Memory B cell (primary cell): ENCODE data around the gene ITIH3.
"Not testable (repeated sequence)": the region's sequence is repeated elsewhere in the genome, so short reads cannot be mapped to it uniquely, and the experiment has no call there.

Experiments
- ATAC-seq: fragments of 150-1000 bp; cut with Tn5 transposase; 2 replicates; pipeline ENCODE4 v1.10.0; 2021; ENCODE audit warnings: low read depth, mild to moderate bottlenecking, moderate library complexity
- DNase-seq, 2 donors: peaks; one replicate each; pipeline ENCODE4 v3.0.0; 2022; ENCODE audit warnings: low spot score in 2 of 2
- H3K27ac Mint-ChIP-seq: one replicate; pipeline ENCODE4 v1.8.0; 2022; ENCODE audit warnings: mild to moderate bottlenecking, moderate library complexity, mixed read lengths
- H3K27me3 Mint-ChIP-seq: one replicate; pipeline ENCODE4 v1.8.0; 2022; ENCODE audit warnings: mixed read lengths
- H3K36me3 Mint-ChIP-seq: one replicate; pipeline ENCODE4 v1.8.0; 2022; ENCODE audit warnings: mild to moderate bottlenecking, mixed read lengths
- H3K4me1 Mint-ChIP-seq: one replicate; pipeline ENCODE4 v1.8.0; 2022; ENCODE audit warnings: mixed read lengths
- H3K4me3 Mint-ChIP-seq: one replicate; pipeline ENCODE4 v1.8.0; 2022; ENCODE audit warnings: mild to moderate bottlenecking, moderate library complexity, mixed read lengths
- H3K9me3 Mint-ChIP-seq: one replicate; pipeline ENCODE4 v1.8.0; 2022; ENCODE audit warnings: mixed read lengths

The ITIH3 gene

DNA sequence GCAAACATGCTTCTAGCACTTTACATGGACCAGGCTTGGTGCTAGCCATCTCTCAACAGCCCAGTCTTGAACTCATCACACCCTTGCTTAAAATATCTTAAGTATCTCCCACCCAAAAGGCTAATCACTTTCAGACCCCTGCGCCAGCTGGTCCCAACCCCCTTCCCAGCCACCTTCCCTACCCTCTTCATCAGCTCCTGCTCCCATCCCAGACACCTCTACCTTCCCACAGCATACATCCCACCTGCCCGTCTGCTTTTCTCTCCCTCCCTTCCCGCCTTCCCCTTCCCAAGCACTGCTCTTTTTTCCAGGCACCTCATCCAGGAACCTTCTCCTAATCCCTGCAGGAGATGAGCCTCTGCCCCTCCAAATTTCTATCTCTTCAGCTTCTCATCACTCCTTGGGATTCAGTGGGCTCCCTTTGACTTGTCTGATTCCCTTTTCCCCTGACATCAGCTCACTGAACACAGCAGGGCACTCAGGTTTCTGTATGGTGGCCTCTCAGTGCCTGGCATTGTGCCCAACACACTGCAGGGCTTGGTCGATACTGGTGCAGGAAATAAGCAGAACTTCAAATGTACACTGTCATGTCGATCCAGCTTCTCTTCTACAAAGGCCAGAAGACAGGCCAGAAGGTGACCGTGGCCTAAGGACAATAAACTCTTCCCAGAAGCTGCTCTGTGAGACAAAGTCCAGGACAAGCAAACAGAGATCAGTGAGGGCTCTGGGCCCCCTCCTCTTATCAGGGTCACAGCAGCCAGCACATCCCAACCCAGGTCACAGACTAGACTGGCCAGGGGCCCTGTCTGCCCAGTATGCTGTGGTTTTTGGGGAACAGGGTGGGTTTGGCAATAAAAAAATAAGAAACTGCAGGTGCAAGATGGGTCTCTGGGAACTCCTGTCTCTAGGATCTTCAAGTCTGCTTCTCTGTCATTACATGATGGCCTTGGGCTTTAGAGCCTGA, 19.4 kb upstream of the ITIH3 start:
- ATAC-seq (no peak), DNase-seq (no peak)
- peak overlapping the region; percentile 3 for H3K27ac Mint-ChIP-seq
- H3K9me3 Mint-ChIP-seq, result no peaks in the 10 kb centered on the region
- H3K27me3 Mint-ChIP-seq, result no peaks in the 10 kb centered on the region
- no peaks in the 10 kb centered on the region for H3K36me3 Mint-ChIP-seq
- no peak overlapping the region for H3K4me3 Mint-ChIP-seq
- peaks cover 12% of the 10 kb centered on the region for H3K4me1 Mint-ChIP-seq

GRCh38 chr3:52775877-52776276, 18.7 kb upstream of the ITIH3 start:
- H3K4me3 Mint-ChIP-seq, result no peak overlapping the region
- H3K27ac Mint-ChIP-seq, result peak overlapping the region; percentile 82
- ATAC-seq (no peak), DNase-seq (no peak)
- peaks cover 12% of the 10 kb centered on the region for H3K4me1 Mint-ChIP-seq
- H3K36me3 Mint-ChIP-seq, result no peaks in the 10 kb centered on the region
- H3K9me3 Mint-ChIP-seq, result no peaks in the 10 kb centered on the region
- no peaks in the 10 kb centered on the region for H3K27me3 Mint-ChIP-seq

DNA sequence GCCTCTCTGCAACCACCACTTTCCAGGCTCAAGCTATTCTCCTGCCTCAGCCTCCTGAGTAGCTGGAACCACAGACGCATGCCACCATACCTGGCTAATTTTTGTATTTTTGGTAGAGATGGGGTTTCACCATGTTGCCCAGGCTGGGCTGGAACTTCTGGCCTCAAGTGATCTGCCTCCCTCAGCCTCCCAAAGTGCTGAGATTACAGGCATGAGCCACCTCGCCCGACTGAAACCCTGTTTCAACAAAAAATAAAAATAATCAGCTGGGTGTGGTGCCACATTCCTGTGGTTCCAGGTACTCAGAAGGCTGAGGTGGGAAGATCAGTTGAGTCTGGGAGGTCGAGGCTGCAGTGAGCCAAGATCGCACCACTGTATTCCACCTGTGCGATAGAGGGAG, 18.1 kb upstream of the ITIH3 start:
- ATAC-seq, H3K4me3 Mint-ChIP-seq, DNase-seq, H3K27me3 Mint-ChIP-seq, H3K36me3 Mint-ChIP-seq, H3K9me3 Mint-ChIP-seq: not testable (repeated sequence)
- H3K27ac Mint-ChIP-seq, result peak overlapping the region; percentile 82
- peaks cover 12% of the 10 kb centered on the region for H3K4me1 Mint-ChIP-seq

GRCh38 chr3:52777127-52777958, 17.3 kb upstream of the ITIH3 start, which contains the start of gene ITIH1:
ITIH1 (plus strand) TSS chr3:52777599; CDS start chr3:52777616, 17 bp downstream.
- H3K4me3 Mint-ChIP-seq, result no peak within 1 kb of the TSS
- DNase-seq (peak in 1 of 2 donors; percentile 16), ATAC-seq (no peak)
- H3K36me3 Mint-ChIP-seq, result no peaks in the 10 kb centered on the region
- H3K9me3 Mint-ChIP-seq, result no peaks in the 10 kb centered on the region
- H3K27me3 Mint-ChIP-seq, result no peaks in the 10 kb centered on the region
- H3K27ac Mint-ChIP-seq, result peak within 1 kb of the TSS; percentile 99
- peaks cover 12% of the 10 kb centered on the region for H3K4me1 Mint-ChIP-seq

DNA sequence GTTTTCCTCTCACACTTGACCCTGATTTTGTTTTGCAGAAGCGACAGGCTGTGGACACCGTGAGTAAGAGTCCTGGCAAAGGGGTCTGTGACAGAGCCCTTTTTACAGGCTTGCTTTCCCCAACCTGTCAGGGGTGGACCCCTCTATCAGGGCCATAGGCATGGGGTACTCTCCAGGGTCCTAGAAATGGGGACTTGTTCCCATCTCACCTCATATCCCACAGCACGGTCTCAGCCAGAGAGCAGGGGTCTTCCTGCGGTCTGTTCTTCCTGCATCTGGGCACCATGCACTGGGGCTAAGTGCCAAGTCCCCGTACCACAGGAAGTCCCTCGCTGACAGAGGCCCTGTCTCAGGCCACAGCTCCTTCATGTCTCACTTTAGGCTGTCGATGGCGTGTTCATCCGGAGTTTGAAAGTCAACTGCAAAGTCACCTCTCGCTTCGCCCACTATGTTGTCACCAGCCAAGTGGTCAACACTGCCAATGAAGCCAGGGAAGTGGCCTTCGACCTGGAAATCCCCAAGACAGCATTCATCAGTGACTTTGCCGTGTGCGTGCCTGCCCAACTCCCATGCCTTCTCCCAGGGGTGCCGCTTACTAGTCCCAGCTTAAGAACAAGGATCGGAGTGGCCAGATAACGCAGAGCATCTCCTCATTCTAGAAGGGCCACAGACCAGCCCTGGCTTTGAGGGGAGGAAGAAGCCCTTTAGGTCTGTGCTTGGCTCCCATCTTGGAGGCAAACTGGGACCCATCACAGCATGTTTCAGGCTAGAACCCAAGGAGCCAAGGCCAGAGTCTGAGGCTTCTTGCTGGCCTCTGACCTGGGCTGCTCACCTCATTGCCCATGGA, 16.4 kb upstream of the ITIH3 start:
- Mint-ChIP-seq H3K27ac (peak overlapping the region; percentile 99), H3K4me1 (peaks cover 12% of the 10 kb centered on the region), H3K36me3 (no peaks in the 10 kb centered on the region), H3K4me3 (no peak overlapping the region), H3K27me3 (no peaks in the 10 kb centered on the region), H3K9me3 (no peaks in the 10 kb centered on the region)
- ATAC-seq, result no peak
- DNase-seq, result peak in 1 of 2 donors; percentile 9

GRCh38 chr3:52779011-52779836, 15.4 kb upstream of the ITIH3 start:
- H3K4me1 Mint-ChIP-seq, result peaks cover 12% of the 10 kb centered on the region
- DNase-seq (peak; percentile 67 to 78), ATAC-seq (peak; percentile 93)
- H3K9me3 Mint-ChIP-seq, result no peaks in the 10 kb centered on the region
- no peaks in the 10 kb centered on the region for H3K36me3 Mint-ChIP-seq
- peak overlapping the region; percentile 99 for H3K27ac Mint-ChIP-seq
- no peaks in the 10 kb centered on the region for H3K27me3 Mint-ChIP-seq
- peak overlapping the region; percentile 12 for H3K4me3 Mint-ChIP-seq

DNA sequence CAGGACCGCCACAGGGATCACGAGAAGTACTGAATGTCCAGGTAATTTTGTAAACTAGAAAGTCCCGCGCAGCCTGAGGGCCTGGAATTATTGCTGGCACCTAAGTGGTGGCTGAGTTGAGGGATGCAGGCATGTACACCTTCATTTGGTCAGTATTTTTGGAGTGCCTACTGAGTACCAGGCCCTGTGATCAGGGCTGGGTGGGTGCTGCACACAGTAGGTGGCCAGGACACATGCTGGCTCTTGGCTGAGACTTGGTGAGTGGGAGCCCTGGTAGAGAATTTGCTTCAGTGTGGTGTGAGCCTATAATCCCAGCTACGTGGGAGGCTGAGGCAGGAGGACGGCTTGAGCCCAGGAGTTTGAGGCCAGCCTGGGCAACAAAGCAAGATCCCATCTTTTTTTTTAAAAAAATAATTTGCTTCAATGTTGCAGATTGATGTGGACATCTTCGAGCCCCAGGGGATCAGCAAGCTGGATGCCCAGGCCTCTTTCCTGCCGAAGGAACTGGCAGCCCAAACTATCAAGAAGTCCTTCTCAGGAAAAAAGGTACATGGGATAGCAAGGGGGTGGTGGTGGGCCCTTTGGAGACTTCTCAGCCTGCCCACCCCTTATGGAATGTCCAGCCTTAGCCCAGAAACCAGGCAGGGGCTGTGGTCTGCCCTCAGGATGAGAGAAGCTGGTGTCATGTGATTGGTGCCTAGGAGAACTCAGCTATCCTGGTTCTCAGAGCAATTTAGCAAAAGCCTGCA, 14.6 kb upstream of the ITIH3 start:
- Mint-ChIP-seq H3K36me3 (no peaks in the 10 kb centered on the region), H3K9me3 (no peaks in the 10 kb centered on the region), H3K4me1 (peaks cover 12% of the 10 kb centered on the region), H3K27ac (peak overlapping the region; percentile 99), H3K27me3 (no peaks in the 10 kb centered on the region), H3K4me3 (no peak overlapping the region)
- no peak for ATAC-seq
- DNase-seq, result no peak

DNA sequence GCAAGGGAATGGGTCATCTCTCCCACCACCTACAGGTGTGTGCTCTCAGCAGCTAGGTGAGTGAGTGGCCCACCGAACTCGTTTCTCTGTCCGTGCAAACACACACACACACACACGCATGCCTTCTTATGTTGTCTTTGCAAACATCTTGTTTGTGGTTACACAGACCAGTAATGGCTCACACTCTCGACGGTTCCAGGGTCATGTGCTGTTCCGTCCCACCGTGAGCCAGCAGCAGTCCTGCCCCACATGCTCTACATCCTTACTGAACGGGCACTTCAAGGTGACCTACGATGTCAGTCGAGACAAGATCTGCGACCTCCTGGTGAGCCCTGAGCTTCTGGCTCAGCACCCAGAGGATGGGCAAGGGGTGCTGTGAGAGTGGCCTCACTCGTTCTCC, 12.9 kb upstream of the ITIH3 start:
- Mint-ChIP-seq H3K27me3 (no peaks in the 10 kb centered on the region), H3K4me3 (no peak overlapping the region), H3K4me1 (peaks cover 12% of the 10 kb centered on the region), H3K36me3 (no peaks in the 10 kb centered on the region), H3K9me3 (no peaks in the 10 kb centered on the region), H3K27ac (peak overlapping the region; percentile 69)
- no peak for ATAC-seq
- DNase-seq, result no peak

GRCh38 chr3:52782412-52783210, 12.0 kb upstream of the ITIH3 start:
- DNase-seq (no peak), ATAC-seq (no peak)
- no peak overlapping the region for H3K4me3 Mint-ChIP-seq
- H3K36me3 Mint-ChIP-seq, result no peaks in the 10 kb centered on the region
- no peaks in the 10 kb centered on the region for H3K9me3 Mint-ChIP-seq
- peak overlapping the region; percentile 69 for H3K27ac Mint-ChIP-seq
- peaks cover 12% of the 10 kb centered on the region for H3K4me1 Mint-ChIP-seq
- no peaks in the 10 kb centered on the region for H3K27me3 Mint-ChIP-seq

GRCh38 chr3:52783211-52783555, 11.4 kb upstream of the ITIH3 start:
- no peaks in the 10 kb centered on the region for H3K27me3 Mint-ChIP-seq
- DNase-seq, result no peak
- peaks cover 12% of the 10 kb centered on the region for H3K4me1 Mint-ChIP-seq
- no peak overlapping the region for H3K4me3 Mint-ChIP-seq
- H3K9me3 Mint-ChIP-seq, result no peaks in the 10 kb centered on the region
- H3K36me3 Mint-ChIP-seq, result no peaks in the 10 kb centered on the region
- H3K27ac Mint-ChIP-seq, result no peak overlapping the region
- ATAC-seq, result no peak

GRCh38 chr3:52784021-52784621, 10.5 kb upstream of the ITIH3 start:
- ATAC-seq, result no peak
- Mint-ChIP-seq H3K9me3 (no peaks in the 10 kb centered on the region), H3K4me3 (no peak overlapping the region), H3K4me1 (peaks cover 12% of the 10 kb centered on the region), H3K27me3 (no peaks in the 10 kb centered on the region), H3K36me3 (no peaks in the 10 kb centered on the region), H3K27ac (no peak overlapping the region)
- no peak for DNase-seq
